Limb (tissue), 2 donors: ENCODE results near the gene DNAH6.

Source experiments
- DNase-seq, 2 donors: peaks; one replicate each; pipeline ENCODE4 v3.0.0-alpha.2; 2016; ENCODE audit errors: extremely low spot score in 2 of 2

The DNAH6 gene

GRCh38 chr2:84631985-84632384 lies 115.7 kb downstream of the DNAH6 start:
- DNase-seq: no peak

- DNase-seq: no peak
These were observed 120.0 kb downstream of the DNAH6 start for GRCh38 chr2:84636080-84636971.

- no peak for DNase-seq
These were observed 123.5 kb downstream of the DNAH6 start for GRCh38 chr2:84639751-84640150.

GRCh38 chr2:84640411-84640810 lies 124.1 kb downstream of the DNAH6 start:
- DNase-seq: no peak

GRCh38 chr2:84641021-84641420 lies 124.7 kb downstream of the DNAH6 start:
- no peak for DNase-seq

- no peak for DNase-seq
These were observed 127.7 kb downstream of the DNAH6 start for GRCh38 chr2:84643991-84644390.

- DNase-seq: no peak
These were observed 130.2 kb downstream of the DNAH6 start for GRCh38 chr2:84646514-84646913.

- no peak for DNase-seq
These were observed 131.0 kb downstream of the DNAH6 start for GRCh38 chr2:84647267-84647666.

- DNase-seq: no peak
These were observed 132.8 kb downstream of the DNAH6 start for GRCh38 chr2:84649058-84649457.

GRCh38 chr2:84649487-84650142 lies 133.3 kb downstream of the DNAH6 start:
- DNase-seq: no peak

- DNase-seq: no peak
These were observed 136.1 kb downstream of the DNAH6 start for GRCh38 chr2:84652431-84652830.

GRCh38 chr2:84653302-84653701 lies 137.0 kb downstream of the DNAH6 start:
- DNase-seq: no peak

GRCh38 chr2:84654414-84654813 lies 138.1 kb downstream of the DNAH6 start:
- DNase-seq: no peak

- no peak for DNase-seq
These were observed 152.8 kb downstream of the DNAH6 start for GRCh38 chr2:84669122-84669521.

- no peak for DNase-seq
These were observed 157.8 kb downstream of the DNAH6 start for GRCh38 chr2:84674099-84674498.

GRCh38 chr2:84674586-84674985 lies 158.3 kb downstream of the DNAH6 start:
- no peak for DNase-seq

GRCh38 chr2:84676295-84676694 lies 160.0 kb downstream of the DNAH6 start:
- no peak for DNase-seq

- DNase-seq: no peak
These were observed 161.9 kb downstream of the DNAH6 start for GRCh38 chr2:84678214-84678613.

GRCh38 chr2:84686783-84687476 lies 170.6 kb downstream of the DNAH6 start:
- DNase-seq: no peak

- DNase-seq: no peak
These were observed 171.3 kb downstream of the DNAH6 start for GRCh38 chr2:84687498-84688149.

- no peak for DNase-seq
These were observed 173.9 kb downstream of the DNAH6 start for GRCh38 chr2:84690225-84690624.
